Measurements from ENCODE around the gene GPLD1.

Gene GPLD1

GRCh38 chr6:24501914-24502313 lies 12.5 kb upstream of the GPLD1 start:
- no peak for DNase-seq (ENCODE audit: low read depth in 2 of 2, low spot score in 1 of 2)

- no peak for DNase-seq (ENCODE audit: low read depth in 2 of 2, low spot score in 1 of 2)
These were observed 12.0 kb upstream of the GPLD1 start for GRCh38 chr6:24501374-24501773.

- no peak for DNase-seq (ENCODE audit: low read depth in 2 of 2, low spot score in 1 of 2)
These were observed 11.3 kb upstream of the GPLD1 start for GRCh38 chr6:24500683-24501082.

- no peak for DNase-seq (ENCODE audit: low read depth in 2 of 2, low spot score in 1 of 2)
These were observed 8.0 kb upstream of the GPLD1 start for GRCh38 chr6:24497254-24497970.

GRCh38 chr6:24494821-24495795 lies 5.7 kb upstream of the GPLD1 start, which contains the start of gene ALDH5A1:
ALDH5A1 (plus strand) TSS chr6:24494969; CDS start chr6:24494997, 28 bp downstream.
- peak; percentile 45 to 62 for DNase-seq (ENCODE audit: low read depth in 2 of 2, low spot score in 1 of 2)

- DNase-seq (ENCODE audit: low read depth in 2 of 2, low spot score in 1 of 2), result no peak
These were observed 4.8 kb upstream of the GPLD1 start for GRCh38 chr6:24493945-24494820.

- DNase-seq (ENCODE audit: low read depth in 2 of 2, low spot score in 1 of 2), result no peak
These were observed 3.1 kb upstream of the GPLD1 start for GRCh38 chr6:24492475-24492874.

GRCh38 chr6:24490948-24491347 lies 1.6 kb upstream of the GPLD1 start:
- DNase-seq (ENCODE audit: low read depth in 2 of 2, low spot score in 1 of 2), result no peak

GRCh38 chr6:24489881-24490280 lies 503 bp upstream of the GPLD1 start:
- no peak for DNase-seq (ENCODE audit: low read depth in 2 of 2, low spot score in 1 of 2)

- DNase-seq (ENCODE audit: low read depth in 2 of 2, low spot score in 1 of 2), result no peak
These were observed 3.3 kb downstream of the GPLD1 start for GRCh38 chr6:24486065-24486464.

GRCh38 chr6:24484657-24485323 lies 4.6 kb downstream of the GPLD1 start:
- no peak for DNase-seq (ENCODE audit: low read depth in 2 of 2, low spot score in 1 of 2)

GRCh38 chr6:24481449-24481848 lies 7.9 kb downstream of the GPLD1 start:
- no peak for DNase-seq (ENCODE audit: low read depth in 2 of 2, low spot score in 1 of 2)

- DNase-seq (ENCODE audit: low read depth in 2 of 2, low spot score in 1 of 2), result no peak
These were observed 8.7 kb downstream of the GPLD1 start for GRCh38 chr6:24480705-24481104.

- no peak for DNase-seq (ENCODE audit: low read depth in 2 of 2, low spot score in 1 of 2)
These were observed 10.5 kb downstream of the GPLD1 start for GRCh38 chr6:24478903-24479302.

- DNase-seq (ENCODE audit: low read depth in 2 of 2, low spot score in 1 of 2), result no peak
These were observed 12.3 kb downstream of the GPLD1 start for GRCh38 chr6:24477070-24477469.

GRCh38 chr6:24476631-24477030 lies 12.7 kb downstream of the GPLD1 start:
- no peak for DNase-seq (ENCODE audit: low read depth in 2 of 2, low spot score in 1 of 2)

GRCh38 chr6:24472181-24472580 lies 17.2 kb downstream of the GPLD1 start:
- no peak for DNase-seq (ENCODE audit: low read depth in 2 of 2, low spot score in 1 of 2)

- DNase-seq (ENCODE audit: low read depth in 2 of 2, low spot score in 1 of 2), result no peak
These were observed 19.6 kb downstream of the GPLD1 start for GRCh38 chr6:24469811-24470210.

GRCh38 chr6:24464253-24465038 lies 24.9 kb downstream of the GPLD1 start:
- DNase-seq (ENCODE audit: low read depth in 2 of 2, low spot score in 1 of 2), result no peak

- no peak for DNase-seq (ENCODE audit: low read depth in 2 of 2, low spot score in 1 of 2)
These were observed 28.4 kb downstream of the GPLD1 start for GRCh38 chr6:24460966-24461365.

Data from stimulated activated CD8-positive, alpha-beta memory T cell treated with anti-CD3 and anti-CD28 coated beads, Interleukin-4, amount 100 ng/mL, for 1 hour (primary cell).